ENCODE measurements around the gene NSRP1. TPM values are rescaled to one million over a fixed set of nuclear protein-coding genes. Genes with fewer than 3 reads are reported as not detected.
"Not testable (repeated sequence)": the region's sequence is repeated elsewhere in the genome, so short reads cannot be mapped to it uniquely, and the experiment has no call there.

NSRP1 gene
- total RNA-seq, 4 donors from 2014 or later, result 18.7 to 33.5 (median 22.8) TPM

GRCh38 chr17:30228011-30228410 is 111.4 kb downstream of the NSRP1 start:
- Histone ChIP-seq H3K27ac (no peak overlapping the region), H3K36me3 (no peaks in the 10 kb centered on the region), H3K4me1 (peaks cover 37% of the 10 kb centered on the region), H3K4me3 (no peak overlapping the region), H3K27me3 (no peaks in the 10 kb centered on the region), H3K9me3 (no peaks in the 10 kb centered on the region)
- WGBS, result 100% methylated on average over 3 of the region's 3 CpGs
- no peak for TF ChIP-seq EP300 (IDR thresholded peaks at IDR 0.05)
- DNase-seq (ENCODE audit: low spot score in 2 of 2), result no peak

- Histone ChIP-seq H3K4me1 (peaks cover 37% of the 10 kb centered on the region), H3K9me3 (no peaks in the 10 kb centered on the region), H3K27me3 (no peaks in the 10 kb centered on the region), H3K36me3 (no peaks in the 10 kb centered on the region), H3K4me3 (no peak overlapping the region), H3K27ac (no peak overlapping the region)
- TF ChIP-seq POLR2AphosphoS5 (IDR thresholded peaks at IDR 0.05), result no peak
- no peak for TF ChIP-seq POLR2A (IDR thresholded peaks at IDR 0.05)
- TF ChIP-seq CTCF (IDR thresholded peaks at IDR 0.05), result no peak
- no peak for TF ChIP-seq EP300 (IDR thresholded peaks at IDR 0.05)
- 28% methylated on average over 7 of the region's 7 CpGs for WGBS
- no peak for DNase-seq (ENCODE audit: low spot score in 2 of 2)
These were observed 112.4 kb downstream of the NSRP1 start for GRCh38 chr17:30229012-30229411.

GRCh38 chr17:30230009-30230408 is 113.4 kb downstream of the NSRP1 start:
- H3K9me3 ChIP-seq; DNase-seq (ENCODE audit: low spot score in 2 of 2); H3K4me3 ChIP-seq; H3K27ac ChIP-seq; H3K36me3 ChIP-seq; H3K27me3 ChIP-seq: not testable (repeated sequence)
- WGBS, result 38% methylated on average over 1 of the region's 1 CpG
- peaks cover 33% of the 10 kb centered on the region for H3K4me1 ChIP-seq

GRCh38 chr17:30230596-30231125 is 114.0 kb downstream of the NSRP1 start:
- Histone ChIP-seq H3K27ac (no peak overlapping the region), H3K27me3 (peaks cover under 1% of the 10 kb centered on the region), H3K9me3 (no peaks in the 10 kb centered on the region), H3K36me3 (no peaks in the 10 kb centered on the region), H3K4me3 (no peak overlapping the region), H3K4me1 (peaks cover 33% of the 10 kb centered on the region)
- WGBS, result 90% methylated on average over 7 of the region's 7 CpGs
- no peak for DNase-seq (ENCODE audit: low spot score in 2 of 2)
- no peak for TF ChIP-seq POLR2AphosphoS5 (IDR thresholded peaks at IDR 0.05)
- no peak for TF ChIP-seq POLR2A (IDR thresholded peaks at IDR 0.05)
- no peak for TF ChIP-seq CTCF (IDR thresholded peaks at IDR 0.05)
- no peak for TF ChIP-seq EP300 (IDR thresholded peaks at IDR 0.05)

GRCh38 chr17:30232015-30232823 is 115.6 kb downstream of the NSRP1 start:
- H3K4me3 ChIP-seq, result no peak overlapping the region
- H3K9me3 ChIP-seq, result no peaks in the 10 kb centered on the region
- no peaks in the 10 kb centered on the region for H3K36me3 ChIP-seq
- peaks cover 38% of the 10 kb centered on the region for H3K4me1 ChIP-seq
- H3K27me3 ChIP-seq, result peaks cover 3% of the 10 kb centered on the region
- peak in 1 of 2 donors; percentile 34 for DNase-seq (ENCODE audit: low spot score in 2 of 2)
- H3K27ac ChIP-seq, result no peak overlapping the region
- TF ChIP-seq CTCF (IDR thresholded peaks at IDR 0.05) (no peak), POLR2A (IDR thresholded peaks at IDR 0.05) (no peak), EP300 (IDR thresholded peaks at IDR 0.05) (no peak), POLR2AphosphoS5 (IDR thresholded peaks at IDR 0.05) (no peak)
- 88% methylated on average over 10 of the region's 10 CpGs for WGBS

- TF ChIP-seq CTCF (IDR thresholded peaks at IDR 0.05), result no peak
- H3K4me3 ChIP-seq, result no peak overlapping the region
- no peak overlapping the region for H3K27ac ChIP-seq
- no peak for DNase-seq (ENCODE audit: low spot score in 2 of 2)
- no peaks in the 10 kb centered on the region for H3K36me3 ChIP-seq
- peaks cover 8% of the 10 kb centered on the region for H3K27me3 ChIP-seq
- WGBS, result 79% methylated on average over 11 of the region's 11 CpGs
- no peaks in the 10 kb centered on the region for H3K9me3 ChIP-seq
- H3K4me1 ChIP-seq, result peaks cover 45% of the 10 kb centered on the region
These were observed 116.3 kb downstream of the NSRP1 start for GRCh38 chr17:30232824-30233427.
